GM18951 (cell line): ENCODE data around the gene C22orf31.

ENCODE experiments used
- POLR2A ChIP-seq: IDR thresholded peaks from 4 replicates; pipeline ENCODE4 v1.6.1; 2011; ENCODE audit warnings: mild to moderate bottlenecking; ENCODE audit not compliant: insufficient read length, insufficient read depth; ENCODE audit errors: extremely low read depth
- in situ Hi-C: fragments of 300-500 bp; cut with MboI; formaldehyde crosslinking; loops from one replicate; pipeline ENCODE4 v1.12.0; 2022; ENCODE audit warnings: low sequenced_read_pairs, mixed read lengths, inconsistent platforms; ENCODE audit not compliant: unreplicated experiment

C22orf31 gene

GRCh38 chr22:29061773-29062172 lies at the start of gene C22orf31:
TSS of gene C22orf31 (minus strand) at chr22:29061831. CDS start at chr22:29061792, 39 bp downstream.
- in situ Hi-C loops = no loop called here
- no peak for TF ChIP-seq POLR2A

- in situ Hi-C loops = no loop called here
- no peak for TF ChIP-seq POLR2A
Measured at GRCh38 chr22:29110946-29111345, 49.3 kb upstream of the C22orf31 start.

GRCh38 chr22:29109822-29110221 lies 48.2 kb upstream of the C22orf31 start:
- in situ Hi-C loops = no loop called here
- TF ChIP-seq POLR2A = no peak

GRCh38 chr22:29108137-29108536 lies 46.5 kb upstream of the C22orf31 start:
- in situ Hi-C loops = no loop called here

GRCh38 chr22:29106839-29107238 lies 45.2 kb upstream of the C22orf31 start:
- no peak for TF ChIP-seq POLR2A
- in situ Hi-C loops = no loop called here

More at GRCh38 chr22:29108137-29108536, 46.5 kb upstream of the C22orf31 start:
- TF ChIP-seq POLR2A = no peak

GRCh38 chr22:29105468-29105867 lies 43.8 kb upstream of the C22orf31 start:
- no peak for TF ChIP-seq POLR2A
- in situ Hi-C loops = no loop called here

GRCh38 chr22:29103121-29103520 lies 41.5 kb upstream of the C22orf31 start:
- in situ Hi-C loops = no loop called here
- TF ChIP-seq POLR2A = no peak

- in situ Hi-C loops = no loop called here
- TF ChIP-seq POLR2A = no peak
Measured at GRCh38 chr22:29102300-29102699, 40.7 kb upstream of the C22orf31 start.

- TF ChIP-seq POLR2A = no peak
- in situ Hi-C loops = no loop called here
Measured at GRCh38 chr22:29098296-29098695, 36.7 kb upstream of the C22orf31 start.

- TF ChIP-seq POLR2A = no peak
- in situ Hi-C loops = no loop called here
Measured at GRCh38 chr22:29096736-29097669, 35.4 kb upstream of the C22orf31 start.

GRCh38 chr22:29095459-29095858 lies 33.8 kb upstream of the C22orf31 start:
- in situ Hi-C loops = no loop called here
- TF ChIP-seq POLR2A = no peak

GRCh38 chr22:29093501-29094300 lies 32.1 kb upstream of the C22orf31 start:
- TF ChIP-seq POLR2A = no peak
- in situ Hi-C loops = no loop called here

GRCh38 chr22:29093030-29093429 lies 31.4 kb upstream of the C22orf31 start:
- TF ChIP-seq POLR2A = no peak
- in situ Hi-C loops = no loop called here
